ENCODE results near the gene SLC26A5.

SLC26A5 gene

DNA sequence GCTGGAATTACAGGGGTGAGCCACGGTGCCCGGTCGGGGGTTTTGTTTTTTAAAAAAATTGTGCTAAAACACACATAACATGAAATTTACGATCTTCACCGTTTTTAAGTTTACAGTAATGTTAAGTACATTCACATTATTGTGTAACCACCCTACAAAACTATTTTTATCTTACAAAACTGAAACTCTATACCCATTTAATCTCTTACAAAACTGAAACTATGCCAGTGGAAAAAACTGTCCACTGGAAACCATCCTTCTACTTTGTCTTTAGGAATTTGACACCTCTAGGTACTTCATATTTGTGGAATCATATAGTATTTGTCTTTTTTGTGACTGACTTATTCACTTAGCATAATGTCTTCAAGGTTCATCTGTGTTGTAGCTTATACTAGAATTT is 99.6 kb downstream of the SLC26A5 start:
- no peak for DNase-seq (ENCODE audit: low read depth in 2 of 2)

DNA sequence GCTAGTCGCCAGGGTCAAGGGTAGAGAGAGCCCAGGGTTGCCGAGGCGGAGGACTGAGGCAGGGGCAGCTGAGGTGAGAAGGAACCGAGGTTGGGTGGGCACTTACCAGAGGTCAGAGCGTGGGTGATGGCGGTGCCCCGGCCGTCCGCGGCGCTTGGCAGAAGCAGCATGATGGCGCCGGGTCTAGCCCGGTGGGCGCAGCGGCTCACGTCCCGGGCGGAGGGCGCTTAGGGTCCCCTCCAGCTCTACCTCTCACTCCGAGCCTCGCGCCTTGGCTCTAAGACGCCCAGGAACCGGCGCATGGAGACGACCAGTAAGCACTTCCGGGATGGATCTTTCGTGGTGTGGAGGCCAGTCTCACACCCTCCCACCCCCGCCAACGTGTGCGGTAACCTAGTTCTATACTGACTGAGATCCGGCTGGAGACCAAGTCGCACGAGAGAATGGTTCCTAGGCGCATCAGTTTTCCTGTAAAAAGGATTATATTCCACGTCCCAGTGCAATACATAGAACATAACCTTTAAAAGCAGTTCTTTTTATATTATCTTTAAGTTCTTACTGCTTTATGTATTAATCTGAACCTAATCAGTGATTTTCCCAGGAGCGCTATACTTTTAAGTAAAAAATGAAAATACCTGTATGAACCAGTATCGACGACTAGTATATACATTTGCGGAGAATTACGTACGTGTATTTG is 101.4 kb downstream of the SLC26A5 start, which contains the start of gene DNAJC2:
Gene DNAJC2, minus strand, starts transcription at position 315 of the 697 bp plus-strand sequence. Its CDS starts 145 bp downstream, at position 170.
- DNase-seq (ENCODE audit: low read depth in 2 of 2), result peak; percentile 75 to 83

- DNase-seq (ENCODE audit: low read depth in 2 of 2), result no peak
Observed at GRCh38 chr7:103343758-103344452, 102.1 kb downstream of the SLC26A5 start.

GRCh38 chr7:103343332-103343731 is 102.7 kb downstream of the SLC26A5 start:
- DNase-seq (ENCODE audit: low read depth in 2 of 2), result no peak

- no peak for DNase-seq (ENCODE audit: low read depth in 2 of 2)
Observed at GRCh38 chr7:103341466-103341865, 104.5 kb downstream of the SLC26A5 start.

GRCh38 chr7:103338864-103339263 is 107.1 kb downstream of the SLC26A5 start:
- DNase-seq (ENCODE audit: low read depth in 2 of 2), result no peak

DNA sequence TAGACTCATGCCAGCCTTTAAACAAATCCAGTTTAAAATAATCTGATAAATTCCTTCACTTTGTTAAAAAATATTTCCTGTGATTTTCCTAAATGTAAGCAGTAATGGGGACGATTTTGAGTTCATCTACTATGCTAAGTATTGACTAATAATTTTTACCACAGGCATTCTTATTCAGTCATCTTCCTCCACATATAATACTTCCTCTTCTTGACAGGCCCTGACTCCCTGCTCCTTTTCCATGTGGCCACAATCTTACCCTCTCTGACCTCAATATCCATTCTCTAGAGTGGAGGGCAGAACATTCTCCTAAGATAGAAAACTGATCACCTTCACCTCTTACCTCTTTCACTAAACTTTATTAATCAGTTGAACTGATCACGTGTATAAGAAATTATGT is 109.2 kb downstream of the SLC26A5 start:
- DNase-seq (ENCODE audit: low read depth in 2 of 2), result no peak

GRCh38 chr7:103325744-103326143 is 120.3 kb downstream of the SLC26A5 start:
- DNase-seq (ENCODE audit: low read depth in 2 of 2), result no peak
